GM18519 (cell line): ENCODE data around the gene C16orf92.
"Not testable (repeated sequence)": the region's sequence is repeated elsewhere in the genome, so short reads cannot be mapped to it uniquely, and the experiment has no call there.

ENCODE experiments used
- ATAC-seq: cut with Tn5 transposase; IDR thresholded peaks from one replicate; pipeline ENCODE4 v1.9.1; 2021; ENCODE audit warnings: mild to moderate bottlenecking, moderate library complexity; ENCODE audit not compliant: unreplicated experiment, low FRiP score

C16orf92 gene

DNA sequence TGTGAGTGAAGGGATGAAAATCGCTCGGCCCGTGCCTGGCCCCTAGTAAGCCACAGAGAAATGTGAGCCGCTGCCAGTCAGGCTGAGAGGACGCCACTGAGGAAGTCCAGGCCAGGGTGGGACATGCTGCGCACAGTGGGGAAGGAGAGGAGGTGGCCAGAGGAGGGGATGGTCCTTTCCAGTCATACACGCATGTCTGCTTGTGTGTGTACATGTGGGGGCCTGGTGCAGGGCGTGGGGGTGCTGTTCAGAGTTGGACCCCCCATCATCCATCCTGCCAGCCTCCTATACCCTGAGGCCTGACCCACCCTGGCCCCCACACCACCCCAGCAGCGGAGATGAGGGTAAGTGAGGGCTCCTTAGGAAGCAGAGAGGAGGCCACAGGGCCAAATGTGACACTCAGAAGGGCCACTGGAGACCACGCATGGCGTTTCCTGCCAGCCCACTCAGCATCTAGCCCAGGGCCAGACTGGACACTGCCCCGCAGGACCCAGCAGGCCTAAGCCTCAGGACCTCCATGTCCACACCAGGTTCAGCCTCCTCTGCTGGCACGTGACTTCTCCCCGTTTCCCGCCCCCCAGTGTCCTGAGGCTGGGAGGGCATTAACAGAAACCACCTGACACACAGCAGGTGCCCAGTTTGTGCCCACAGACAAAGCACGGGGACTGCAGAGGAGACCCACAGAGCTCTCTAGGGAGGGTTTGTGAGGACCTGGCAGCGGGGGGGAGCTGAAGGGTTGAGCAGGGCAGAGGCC is 19.2 kb upstream of the C16orf92 start:
- no peak for ATAC-seq

DNA sequence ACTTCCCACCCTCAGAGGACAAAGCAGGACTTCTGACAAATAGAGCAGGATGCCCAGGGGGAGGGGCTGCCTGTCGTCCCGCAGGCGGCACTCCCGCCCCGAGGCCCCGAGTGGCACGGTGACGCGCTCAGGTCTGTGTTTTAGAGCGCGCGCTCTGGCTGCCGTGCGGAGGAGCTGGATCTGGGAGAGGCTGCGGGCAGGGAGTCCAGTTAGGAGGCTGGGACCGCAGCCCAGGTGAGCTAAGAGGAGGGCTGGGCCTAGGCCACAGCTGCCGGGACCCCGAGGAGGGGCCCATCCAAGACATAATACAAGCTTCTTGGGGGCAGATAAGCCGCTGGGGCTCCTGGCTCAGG is 18.6 kb upstream of the C16orf92 start:
- ATAC-seq, result no peak

DNA sequence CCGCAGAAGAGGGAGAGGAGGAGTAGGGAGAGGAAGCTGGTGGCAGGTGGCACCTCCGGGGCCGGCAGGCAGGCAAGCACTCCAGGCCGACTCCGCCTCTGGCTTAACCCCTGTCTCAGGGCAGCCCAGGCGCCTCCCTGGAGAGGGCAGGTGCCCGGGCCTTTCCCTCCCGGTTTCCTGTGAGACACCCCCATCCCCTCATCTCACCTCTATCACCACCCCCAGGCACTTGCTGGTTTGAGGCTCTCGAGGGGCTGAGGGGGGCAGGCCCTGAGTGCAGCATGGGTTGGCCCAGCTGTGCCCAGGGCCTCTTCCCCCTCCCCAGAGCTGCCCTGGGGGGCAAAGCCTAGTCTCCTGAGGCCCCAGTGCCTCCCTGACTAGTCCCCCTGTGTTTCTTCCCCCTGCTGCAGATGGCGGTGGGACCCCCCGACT is 18.2 kb upstream of the C16orf92 start:
- ATAC-seq, result no peak

DNA sequence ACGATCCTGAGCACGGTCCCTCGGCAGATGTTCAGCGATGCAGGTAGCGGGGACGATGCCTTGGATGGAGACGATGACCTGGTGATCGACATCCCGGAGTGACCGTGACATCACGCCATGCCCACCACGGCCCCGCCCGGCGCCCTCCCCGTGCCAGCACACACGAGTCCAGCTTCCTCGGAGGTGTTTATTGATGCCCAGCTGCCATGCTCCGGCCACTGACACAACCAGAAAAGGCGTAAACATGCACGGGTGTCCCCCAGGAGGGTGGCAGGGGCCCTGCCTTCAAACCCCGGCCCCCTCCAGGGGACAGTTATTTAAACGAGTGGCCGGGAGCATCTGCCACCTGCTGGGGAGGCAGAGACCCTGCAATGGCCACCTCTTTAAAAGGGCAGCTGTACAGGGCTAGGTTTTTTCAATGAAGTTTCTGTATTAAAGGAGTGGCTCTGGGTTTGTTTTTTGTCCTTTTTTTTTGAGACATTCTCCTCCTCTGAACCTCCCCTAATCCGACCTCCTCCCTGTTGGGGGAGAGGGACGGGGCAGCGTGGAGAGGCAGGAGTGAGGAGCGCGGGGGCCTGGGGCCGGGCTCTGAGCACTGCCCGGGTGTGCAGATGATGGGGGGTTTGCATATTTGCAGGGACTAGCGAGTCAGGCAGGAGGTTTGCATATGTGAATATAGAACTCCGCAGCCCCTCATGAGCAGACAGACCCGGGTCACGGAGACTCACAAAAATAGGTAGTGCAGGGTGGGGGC is 17.5 kb upstream of the C16orf92 start:
- ATAC-seq, result no peak

DNA sequence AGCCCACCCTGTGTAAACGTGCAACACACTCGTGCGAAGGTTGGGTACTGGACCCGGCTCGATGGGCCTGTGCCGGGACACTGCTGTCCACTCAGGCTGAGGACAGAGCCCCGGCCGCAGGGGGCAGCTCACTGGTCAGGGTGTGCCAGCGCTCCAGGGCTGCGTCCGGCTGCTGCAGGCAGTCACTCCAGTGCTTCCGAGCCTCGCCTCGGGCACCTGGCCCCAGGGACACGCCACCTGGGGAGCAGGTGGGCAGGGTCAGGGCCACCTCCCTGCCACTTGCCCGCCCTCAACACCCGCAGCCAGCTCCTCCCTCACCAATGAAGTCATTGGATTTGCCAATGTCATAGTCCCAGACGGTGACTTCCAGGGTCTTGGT is 16.9 kb upstream of the C16orf92 start:
- ATAC-seq, result no peak

DNA sequence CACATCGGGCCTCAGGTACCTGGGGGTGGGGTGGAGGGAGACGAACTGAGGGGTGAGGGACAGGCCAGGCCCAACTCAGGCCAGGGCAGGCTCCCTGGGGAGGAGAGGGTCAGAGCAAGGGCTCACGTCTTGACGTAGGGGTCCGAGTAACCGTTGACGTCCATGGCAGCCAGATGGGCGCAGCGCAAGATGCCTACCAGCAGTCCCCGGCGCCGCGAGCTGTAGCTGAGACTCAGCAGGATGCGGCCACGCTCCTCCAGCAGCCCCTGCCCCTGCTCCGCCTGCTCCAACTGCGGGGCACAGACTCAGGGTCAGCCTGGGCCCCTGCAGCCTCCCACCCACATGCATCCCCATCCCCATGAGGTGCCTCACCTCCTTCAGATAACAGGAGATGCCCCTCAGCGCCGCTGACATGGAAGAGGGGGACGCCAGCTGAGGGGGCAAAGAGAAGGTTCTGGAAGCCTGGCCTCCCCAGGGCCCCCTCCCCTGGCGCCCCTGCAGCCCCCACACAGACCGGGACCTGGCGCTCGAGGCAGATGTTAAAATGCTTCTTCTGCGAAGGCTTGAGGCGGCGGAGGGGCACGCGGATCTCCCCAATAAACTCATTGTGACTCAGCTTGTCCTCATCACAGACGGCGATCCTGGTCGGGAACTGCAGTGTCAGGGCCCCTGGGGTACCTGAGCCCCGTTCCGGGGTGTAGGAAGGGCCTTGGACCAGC is 16.2 kb upstream of the C16orf92 start:
- no peak for ATAC-seq

DNA sequence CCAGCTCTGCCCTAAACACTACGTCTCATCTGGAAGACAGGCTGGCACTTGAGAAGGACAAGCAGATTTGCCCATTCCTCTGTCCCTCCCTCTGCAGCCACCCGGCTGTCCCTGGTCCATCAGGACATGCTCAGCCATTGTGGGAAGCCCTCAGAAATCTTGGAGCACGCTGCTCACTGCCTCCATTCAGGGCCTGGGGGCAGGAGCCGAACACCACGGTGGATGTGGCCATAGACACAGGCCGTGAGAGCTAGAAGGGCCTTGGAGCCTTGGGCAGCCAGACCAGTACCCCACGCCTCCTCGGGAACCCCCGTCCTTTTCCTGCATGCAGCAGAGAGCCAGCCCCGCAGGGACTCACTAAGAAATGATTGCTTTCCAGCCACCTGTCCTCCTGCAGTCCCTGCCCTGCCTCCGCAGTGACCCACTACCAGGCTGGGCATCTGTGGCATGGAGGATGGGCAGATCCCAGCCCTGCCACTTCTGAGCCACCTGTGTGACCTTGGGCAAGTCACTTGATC is 15.6 kb upstream of the C16orf92 start:
- no peak for ATAC-seq

DNA sequence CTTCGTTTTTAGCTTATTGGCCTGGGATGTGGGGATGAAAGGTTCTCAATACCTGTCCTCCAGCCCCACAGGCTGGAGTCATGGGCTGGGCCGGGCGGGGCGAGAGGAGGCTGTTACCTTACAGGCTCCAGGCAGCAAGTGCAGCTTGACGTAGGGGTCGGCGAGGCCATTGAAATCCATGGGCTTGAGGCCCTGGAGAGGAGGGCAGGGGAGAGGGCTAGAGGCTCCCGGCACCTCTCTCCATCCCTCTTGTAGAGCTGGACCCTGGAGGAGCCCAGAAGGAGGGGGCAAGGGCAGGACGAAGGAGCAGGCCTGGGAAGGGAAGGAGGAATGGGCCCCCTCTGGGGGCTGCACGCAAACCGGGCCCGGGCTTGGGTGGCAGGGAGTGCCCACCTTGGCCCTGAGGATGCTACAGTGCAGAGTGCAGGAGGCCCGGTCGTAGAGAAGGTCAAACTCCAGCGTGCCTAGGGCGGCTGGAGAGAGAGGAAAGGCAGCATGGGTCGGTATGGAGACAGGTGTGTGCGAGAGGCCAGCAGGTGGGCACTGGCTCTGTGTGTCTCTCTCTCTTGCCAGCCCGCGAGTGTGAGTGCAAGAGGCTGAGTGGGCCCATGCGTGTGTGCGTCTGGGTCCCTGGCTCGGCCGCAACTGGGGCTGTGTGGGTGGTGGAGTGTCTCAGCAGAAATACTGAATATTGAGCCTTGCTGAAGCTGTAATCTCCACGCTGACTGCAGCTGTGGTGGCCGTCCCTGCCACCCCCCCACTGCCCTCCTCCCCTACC is 13.7 kb upstream of the C16orf92 start:
- ATAC-seq, result no peak

DNA sequence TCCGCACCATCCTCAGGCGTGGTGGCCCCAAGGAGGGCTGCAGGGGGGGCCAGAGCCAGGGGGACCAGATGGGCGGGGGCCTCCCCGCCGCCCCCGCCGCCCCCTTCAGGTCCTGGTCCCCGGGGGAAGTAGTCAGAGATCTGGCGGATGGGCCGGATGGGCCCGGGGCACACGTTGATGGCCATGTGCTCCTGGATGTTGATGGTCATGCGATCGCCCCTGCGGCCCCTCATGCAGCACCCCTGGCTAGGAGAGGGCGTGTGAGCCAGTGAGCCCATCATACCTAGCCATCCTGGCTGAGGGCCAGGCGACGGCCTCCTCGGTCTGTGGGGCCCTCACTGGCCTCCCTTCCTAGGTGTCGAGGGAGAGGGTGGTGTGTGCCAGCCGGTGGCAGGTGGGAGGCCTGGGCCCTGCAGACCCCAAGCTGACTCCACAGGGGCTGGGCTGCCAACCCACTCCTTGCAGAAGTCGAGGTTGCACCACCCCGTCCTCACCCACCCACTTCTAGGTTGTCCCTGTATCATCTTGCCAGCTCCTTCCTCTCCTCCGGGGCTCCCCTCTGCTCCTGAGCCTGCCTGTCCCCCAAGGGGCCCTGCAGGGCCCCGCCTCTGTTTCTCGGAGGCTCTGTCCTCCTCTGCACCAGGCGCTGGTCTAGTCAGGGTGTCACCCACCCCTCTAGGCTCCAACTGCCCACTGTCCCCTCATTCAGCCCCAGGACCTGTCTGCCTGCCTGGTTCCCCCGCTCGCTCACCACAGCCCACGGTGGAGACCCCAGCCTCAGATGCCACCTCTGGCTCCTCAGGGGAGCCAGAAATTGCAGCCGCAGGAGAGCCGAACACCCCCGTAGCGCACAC is 12.8 kb upstream of the C16orf92 start:
- ATAC-seq, result no peak

DNA sequence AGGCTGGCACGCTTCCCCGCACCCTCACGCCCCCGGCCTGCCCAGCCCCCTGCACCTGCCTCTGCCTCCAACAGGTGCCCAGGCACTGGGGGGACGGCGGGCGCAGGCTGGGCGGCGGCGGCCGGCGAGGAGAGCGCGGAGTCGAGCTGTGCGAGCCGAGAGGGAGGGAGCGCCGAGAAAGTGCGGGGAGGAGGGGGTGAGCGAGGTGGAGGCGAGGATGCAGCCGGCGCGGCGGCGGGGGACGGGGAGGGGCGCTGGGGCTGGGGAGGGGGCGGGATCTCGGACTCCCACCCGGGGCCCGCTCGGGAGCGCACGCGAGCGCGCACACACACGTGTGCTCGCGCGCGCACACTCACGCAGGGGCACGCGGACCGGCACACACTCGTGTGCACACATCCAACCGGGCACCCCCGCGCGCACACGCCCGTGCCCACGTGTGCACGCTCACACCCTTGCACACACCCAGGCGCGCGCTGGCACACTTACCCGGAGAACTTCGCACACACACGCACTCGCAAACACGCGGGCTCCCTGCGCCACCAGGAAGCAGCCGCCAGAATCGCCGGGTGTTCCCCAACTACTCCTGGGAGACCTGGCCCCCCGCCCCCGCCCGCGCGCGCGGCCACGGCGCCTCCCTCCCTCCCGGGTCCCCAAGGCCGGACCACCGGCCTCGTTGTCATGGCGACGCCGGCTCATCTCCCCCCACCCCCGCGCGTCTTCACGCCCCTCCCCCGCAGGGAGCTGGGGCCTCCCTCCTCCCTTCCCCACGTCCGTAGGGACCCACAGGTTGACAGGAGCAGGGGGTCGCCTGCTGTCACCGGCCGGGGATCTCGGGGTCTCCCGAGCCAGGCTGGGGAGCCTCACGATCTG is 11.9 kb upstream of the C16orf92 start, which contains the start of gene DOC2A:
TSS of gene DOC2A (minus strand) at position 184 of the 870 bp plus-strand sequence. CDS start 805 bp downstream, outside the sequence.
- no peak for ATAC-seq

DNA sequence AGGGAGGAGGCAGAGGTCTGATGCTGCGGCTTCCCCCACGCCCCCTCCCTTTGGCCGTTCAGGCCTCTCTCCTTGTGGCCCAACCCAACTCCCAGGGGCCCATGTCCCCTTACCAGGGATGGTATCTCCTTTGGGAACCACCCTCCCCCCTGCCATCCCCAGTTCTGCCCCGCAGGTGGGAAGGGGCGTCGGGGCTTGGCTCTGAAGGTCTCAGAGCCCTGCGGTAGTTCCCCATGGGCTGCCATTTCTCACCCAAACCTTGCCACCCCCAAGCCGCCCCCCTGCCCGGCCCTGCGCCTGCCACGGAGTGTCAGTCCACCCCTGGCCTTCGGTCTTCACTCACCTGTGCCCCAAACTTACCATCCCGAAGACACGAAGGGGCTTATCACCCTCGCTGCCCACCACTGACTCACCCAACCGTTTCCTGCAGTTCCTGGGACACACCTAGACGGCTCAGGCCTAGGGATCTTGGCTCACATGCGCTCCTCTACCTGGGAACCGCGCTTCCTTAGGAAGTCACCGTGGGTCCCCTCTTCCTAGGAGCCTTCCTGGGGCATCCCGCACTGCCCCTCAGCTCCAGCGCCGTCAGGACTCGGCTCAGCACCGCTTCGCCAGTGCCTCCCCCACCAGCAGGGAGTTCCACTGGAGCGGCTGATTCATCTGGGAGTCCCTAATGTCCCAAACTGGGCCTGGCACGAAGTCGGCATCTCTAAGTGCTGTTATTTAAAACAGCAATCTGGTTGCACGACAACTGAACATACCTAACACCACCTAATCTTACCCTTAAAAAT is 11.1 kb upstream of the C16orf92 start:
- no peak for ATAC-seq

DNA sequence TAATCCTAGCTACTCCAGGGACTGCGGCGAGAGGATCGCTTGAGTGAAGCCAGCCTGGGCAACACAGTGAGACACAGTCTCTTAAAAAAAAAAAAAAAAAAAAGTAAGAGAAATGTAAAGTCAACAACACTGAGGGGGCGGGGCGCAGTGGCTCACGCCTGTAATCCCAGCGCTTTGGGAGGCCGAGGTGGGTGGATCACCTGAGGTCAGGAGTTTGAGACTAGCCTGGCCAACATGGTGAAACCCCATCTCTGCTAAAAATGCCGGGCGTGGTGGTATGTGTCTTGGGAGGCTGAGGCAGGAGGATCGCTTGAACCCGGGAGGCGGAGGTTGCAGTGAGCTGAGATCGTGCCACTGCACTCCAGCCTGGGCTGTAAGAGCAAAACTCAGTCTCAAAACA is 10.4 kb upstream of the C16orf92 start:
- ATAC-seq, result not testable (repeated sequence)

DNA sequence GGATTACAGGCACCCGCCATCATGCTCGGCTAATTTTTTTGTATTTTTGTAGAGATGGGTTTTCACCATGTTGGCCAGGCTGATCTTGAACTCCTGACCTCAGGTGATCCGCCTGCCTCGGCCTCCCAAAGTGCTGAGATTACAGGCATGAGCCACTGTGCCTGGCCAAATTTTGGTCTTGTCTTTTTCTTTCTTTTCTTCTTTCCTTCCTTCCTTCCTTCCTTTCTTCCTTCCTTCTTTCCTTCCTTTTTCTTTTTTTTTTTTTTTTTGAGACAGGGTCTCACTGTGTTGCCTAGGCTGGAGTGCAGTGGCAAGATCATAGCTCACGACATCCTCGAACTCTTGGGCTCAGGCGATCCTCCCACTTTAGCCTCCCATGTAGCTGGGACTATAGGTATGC is 7.5 kb upstream of the C16orf92 start:
- not testable (repeated sequence) for ATAC-seq

DNA sequence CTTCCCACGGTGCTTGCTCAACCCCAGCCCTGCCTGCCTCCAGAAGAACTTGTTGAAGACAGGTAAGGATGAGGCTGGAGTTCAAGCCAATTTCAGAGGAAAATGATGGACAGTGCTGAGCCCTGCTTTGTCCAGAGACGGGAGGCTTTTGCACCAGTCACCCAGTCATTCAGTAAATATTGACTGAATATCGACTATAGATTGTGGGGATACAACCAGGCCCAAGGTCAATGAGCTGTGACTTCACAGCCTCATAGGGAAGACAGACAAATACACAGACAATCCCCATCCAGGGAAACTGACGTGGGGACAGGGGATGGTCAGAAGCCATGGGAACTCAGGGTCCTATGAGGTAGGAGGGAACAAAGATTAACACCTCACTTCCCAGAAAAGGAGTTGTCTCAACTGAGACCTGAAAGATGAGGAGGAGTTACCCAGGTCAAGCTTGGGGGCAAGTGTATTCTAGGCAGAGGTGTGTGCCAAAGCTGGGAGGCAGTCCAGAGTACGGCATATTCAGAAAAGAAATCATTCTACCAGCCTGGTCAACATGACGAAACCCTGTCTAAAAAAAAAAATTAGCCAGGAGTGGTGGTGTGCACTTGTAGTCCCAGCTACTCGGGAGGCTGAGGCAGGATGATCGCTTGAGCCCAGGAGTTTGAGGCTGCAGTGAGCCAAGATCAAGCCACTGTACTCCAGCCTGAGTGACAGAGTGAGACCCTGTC is 6.3 kb upstream of the C16orf92 start:
- no peak for ATAC-seq

DNA sequence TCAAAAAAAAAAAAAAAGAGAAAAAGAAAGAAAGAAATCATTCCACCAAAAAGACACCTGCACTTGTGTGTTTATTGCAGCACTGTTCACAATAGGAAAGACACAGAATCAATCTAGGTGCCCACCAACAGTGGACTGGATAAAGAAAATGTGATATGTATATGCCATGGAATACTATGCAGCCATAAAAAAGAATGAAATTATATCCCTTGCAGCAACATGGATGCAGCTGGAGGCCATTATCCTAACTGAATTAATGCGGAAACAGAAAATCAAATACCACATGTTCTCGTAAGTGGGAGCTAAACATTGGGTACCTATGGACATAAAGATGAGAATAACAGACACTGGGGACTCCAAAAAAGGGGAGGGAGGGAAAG is 5.7 kb upstream of the C16orf92 start:
- no peak for ATAC-seq

DNA sequence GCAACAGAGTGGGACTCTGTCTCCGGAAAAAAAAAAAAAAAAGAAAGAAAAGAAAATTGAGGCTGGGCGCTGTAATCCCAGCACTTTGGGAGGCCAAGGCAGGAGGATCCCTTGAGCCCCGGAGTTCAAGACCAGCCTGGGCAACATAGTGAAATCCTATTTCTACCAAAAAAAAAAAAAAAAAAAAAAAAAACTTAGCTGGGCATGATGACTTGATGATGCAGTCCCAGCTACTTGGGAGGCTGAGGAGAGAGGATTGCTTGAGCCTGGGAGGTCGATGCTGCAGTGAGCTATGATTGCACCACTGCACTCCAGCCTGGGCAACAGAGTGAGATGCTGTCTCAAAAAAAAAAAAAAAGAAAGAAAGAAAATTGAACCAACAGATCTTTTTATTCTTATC is 5.1 kb upstream of the C16orf92 start:
- not testable (repeated sequence) for ATAC-seq

DNA sequence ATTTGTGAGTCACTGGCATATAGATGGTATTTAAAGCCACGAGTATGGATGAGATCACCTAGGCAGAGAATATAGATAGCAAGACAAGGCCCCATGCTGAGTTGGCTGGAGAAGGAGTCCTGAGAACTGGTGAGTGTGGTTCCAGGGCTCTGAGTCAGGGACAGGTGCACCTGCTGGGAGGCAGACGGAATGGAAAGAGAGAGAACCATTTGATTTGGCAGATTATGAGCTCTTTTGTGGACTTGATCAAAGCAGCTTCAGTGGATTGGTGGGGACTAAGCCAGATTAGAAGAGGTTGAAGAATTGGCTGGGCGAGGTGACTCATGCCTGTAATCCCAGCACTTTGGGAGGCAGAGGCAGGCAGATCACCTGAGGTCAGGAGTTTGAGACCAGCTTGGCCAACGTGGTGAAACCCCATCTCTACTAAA is 4.3 kb upstream of the C16orf92 start:
- no peak for ATAC-seq
